Measurements from ENCODE around the gene LRCH4. TPM values are rescaled to one million over a fixed set of nuclear protein-coding genes. Genes with fewer than 3 reads are reported as not detected.

Gene LRCH4
- total RNA-seq, 1 donor, result 21.3 TPM

DNA sequence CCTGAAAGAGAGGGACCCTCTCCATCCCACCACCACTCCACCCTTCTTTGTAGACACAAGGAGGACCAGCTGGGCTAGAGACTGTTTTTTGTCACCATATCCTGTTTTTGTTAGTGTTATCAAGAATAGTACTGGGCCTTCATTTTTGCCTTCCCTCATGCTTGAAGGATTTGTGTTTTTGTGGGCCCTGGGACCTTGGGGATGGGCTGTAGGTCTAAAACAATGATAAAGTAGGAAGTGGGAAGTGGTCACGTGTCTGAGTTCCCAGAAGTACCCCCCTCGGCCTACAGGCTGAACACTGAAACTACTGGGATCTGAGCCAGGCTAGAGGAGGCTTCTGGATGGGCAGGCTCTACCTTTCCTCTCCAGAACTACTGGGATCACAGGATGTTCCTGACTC, 38.1 kb downstream of the LRCH4 start:
- H3K4me3 ChIP-seq (ENCODE audit: low read depth, low read length), result no peak overlapping the region
- peak; percentile 63 for DNase-seq (ENCODE audit: low read depth)
- TF ChIP-seq CTCF (IDR thresholded peaks at IDR 0.05; ENCODE audit: insufficient read depth, low read length), result peak; percentile 18

GRCh38 chr7:100546926-100547800, 38.8 kb downstream of the LRCH4 start:
- no peak overlapping the region for H3K4me3 ChIP-seq (ENCODE audit: low read depth, low read length)
- no peak for DNase-seq (ENCODE audit: low read depth)
- TF ChIP-seq CTCF (IDR thresholded peaks at IDR 0.05; ENCODE audit: insufficient read depth, low read length), result no peak

DNA sequence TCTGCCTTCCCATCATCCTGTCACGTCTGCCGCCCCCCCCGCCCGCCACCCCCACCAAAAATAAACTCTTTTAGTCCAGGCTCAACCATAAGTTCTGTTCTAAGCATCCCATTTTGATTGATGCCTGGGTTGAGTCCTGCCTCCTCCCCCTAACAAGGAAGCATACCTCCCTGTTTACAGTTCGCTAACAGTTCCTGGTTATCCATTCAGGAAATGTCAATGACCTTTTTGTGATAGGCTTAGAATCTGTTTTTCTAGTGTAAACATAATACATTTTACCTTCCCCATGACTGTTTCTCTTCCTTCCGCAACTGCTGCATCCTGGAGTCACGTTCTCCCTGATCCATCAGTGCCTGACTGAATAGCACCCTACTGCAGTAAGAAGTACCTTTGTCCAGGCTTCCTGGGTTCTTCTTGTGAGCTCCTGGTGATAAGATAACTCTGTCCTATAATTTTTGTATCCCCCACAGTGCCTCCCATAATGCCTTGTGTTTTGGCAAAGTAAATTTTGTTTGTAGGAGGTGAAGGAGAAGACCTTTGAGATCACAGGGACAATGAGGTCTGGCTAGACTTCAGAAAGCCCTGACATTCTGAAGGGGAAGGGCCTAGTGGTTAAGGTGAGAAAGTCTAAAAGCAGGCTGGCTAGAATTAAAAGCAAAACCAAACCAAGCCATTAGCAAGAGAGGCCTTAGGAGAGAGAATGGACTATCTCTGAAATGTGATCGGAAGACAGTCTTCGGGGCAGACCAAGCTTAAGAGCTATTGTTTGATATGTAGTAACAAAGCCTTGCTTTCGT, 39.6 kb downstream of the LRCH4 start:
- H3K4me3 ChIP-seq (ENCODE audit: low read depth, low read length), result no peak overlapping the region
- DNase-seq (ENCODE audit: low read depth), result no peak
- TF ChIP-seq CTCF (IDR thresholded peaks at IDR 0.05; ENCODE audit: insufficient read depth, low read length), result no peak

DNA sequence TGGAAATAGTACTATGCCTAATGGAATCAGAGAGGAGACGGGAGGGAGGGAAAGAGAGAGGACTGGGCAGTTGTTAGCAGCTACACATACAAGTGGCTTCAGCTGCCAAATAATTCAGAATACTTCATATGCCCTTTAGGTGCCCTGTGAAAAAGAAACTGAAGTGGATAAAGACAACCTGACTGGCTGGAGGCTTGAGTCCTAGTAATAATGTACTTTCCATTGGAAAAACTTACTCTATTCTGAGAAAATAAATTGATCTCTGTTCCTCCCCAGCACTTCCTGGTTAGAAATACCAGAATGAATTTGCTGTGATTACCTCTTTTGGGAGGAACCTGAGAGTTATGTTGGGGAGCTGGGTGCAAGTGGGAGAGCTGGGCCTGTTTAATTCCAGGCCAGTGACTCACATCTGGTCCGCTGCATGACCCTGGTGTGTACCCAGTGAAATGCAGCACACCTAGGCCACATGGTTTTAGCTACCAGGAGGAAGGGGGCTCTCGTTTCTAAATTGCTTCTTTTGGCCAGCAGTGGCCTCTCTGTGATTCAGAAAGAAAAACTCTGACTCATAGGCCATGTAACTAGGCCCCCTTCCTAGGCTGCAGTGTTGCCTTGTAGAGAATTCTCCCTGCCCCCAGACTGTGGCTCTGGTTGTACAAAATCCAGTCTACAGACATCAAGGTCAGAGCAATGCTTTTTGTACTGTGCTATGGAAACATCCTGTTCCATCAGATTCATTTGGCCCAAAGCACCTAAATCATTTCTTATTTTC, 40.4 kb downstream of the LRCH4 start:
- peak; percentile 11 for TF ChIP-seq CTCF (IDR thresholded peaks at IDR 0.05; ENCODE audit: insufficient read depth, low read length)
- DNase-seq (ENCODE audit: low read depth), result peak; percentile 83
- H3K4me3 ChIP-seq (ENCODE audit: low read depth, low read length), result peak overlapping the region; percentile 3

DNA sequence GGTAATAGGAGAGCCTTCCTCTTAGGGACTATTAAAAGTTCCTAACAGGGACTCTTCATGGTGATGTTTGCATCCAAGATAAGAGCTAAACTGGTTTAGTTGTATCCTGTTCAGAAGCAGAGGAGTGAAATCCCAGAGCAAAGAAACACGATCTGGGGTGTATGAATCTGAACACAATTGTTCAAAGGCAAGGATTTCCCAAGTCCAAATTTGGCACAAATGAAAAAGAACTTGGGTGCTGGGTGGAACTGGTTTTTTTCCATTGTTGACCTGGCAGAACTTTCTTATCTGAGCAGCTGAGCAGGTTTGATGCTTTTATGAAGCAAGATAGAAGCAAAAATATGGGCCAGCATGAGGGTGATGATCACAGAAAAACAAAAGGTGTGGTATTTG, 41.0 kb downstream of the LRCH4 start:
- peak; percentile 65 for DNase-seq (ENCODE audit: low read depth)
- TF ChIP-seq CTCF (IDR thresholded peaks at IDR 0.05; ENCODE audit: insufficient read depth, low read length), result no peak
- no peak overlapping the region for H3K4me3 ChIP-seq (ENCODE audit: low read depth, low read length)

GRCh38 chr7:100544386-100544785, 41.5 kb downstream of the LRCH4 start:
- H3K4me3 ChIP-seq (ENCODE audit: low read depth, low read length), result no peak overlapping the region
- no peak for TF ChIP-seq CTCF (IDR thresholded peaks at IDR 0.05; ENCODE audit: insufficient read depth, low read length)
- DNase-seq (ENCODE audit: low read depth), result no peak

All from fibroblast of the aortic adventitia (primary cell).